HG03064 (cell line): Measurements from ENCODE around the gene GRIN2A.
"Not testable (repeated sequence)": the region's sequence is repeated elsewhere in the genome, so short reads cannot be mapped to it uniquely, and the experiment has no call there.

Experiments
- ATAC-seq: cut with Tn5 transposase; IDR thresholded peaks from one replicate; pipeline ENCODE4 v1.9.1; 2021; ENCODE audit warnings: low read depth; ENCODE audit not compliant: unreplicated experiment

Gene GRIN2A

DNA sequence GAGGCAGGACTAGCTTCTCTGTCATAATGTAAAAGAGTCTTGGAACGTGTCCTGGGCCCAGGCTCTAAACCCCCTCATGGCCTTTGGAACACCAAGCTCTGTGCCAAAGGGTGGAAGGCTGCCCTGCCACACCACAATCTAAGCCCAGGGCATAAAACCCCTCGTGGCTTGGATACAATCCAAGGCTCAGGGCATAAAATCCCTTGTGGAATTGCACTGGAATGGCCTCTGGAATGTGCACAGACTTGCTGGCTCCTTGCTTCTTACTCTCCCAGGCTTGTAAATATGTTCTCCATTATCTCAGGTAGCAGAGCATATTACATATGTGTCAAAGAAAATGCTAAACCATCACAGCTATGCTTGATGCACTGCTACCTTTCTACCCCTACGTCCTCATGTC, 306.2 kb downstream of the GRIN2A start:
- not testable (repeated sequence) for ATAC-seq

DNA sequence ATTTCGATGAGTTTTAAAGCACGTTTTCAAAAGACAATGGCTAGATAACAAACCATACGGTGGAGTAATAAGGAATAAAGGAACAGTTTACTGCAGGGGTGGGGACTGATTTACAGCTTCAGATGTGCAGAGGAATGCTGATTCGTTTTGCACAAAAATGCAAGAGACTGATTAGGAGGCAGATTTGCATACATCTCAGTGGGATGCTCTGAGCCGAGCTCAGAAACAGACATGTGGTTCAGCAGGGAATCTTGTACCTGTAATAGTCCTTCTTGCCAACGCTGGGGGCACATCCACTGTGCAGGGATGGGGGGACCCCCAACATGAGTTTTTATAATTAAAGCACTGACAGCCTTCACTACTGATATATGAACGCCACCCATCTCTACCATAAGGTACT, 308.0 kb downstream of the GRIN2A start:
- ATAC-seq: no peak

DNA sequence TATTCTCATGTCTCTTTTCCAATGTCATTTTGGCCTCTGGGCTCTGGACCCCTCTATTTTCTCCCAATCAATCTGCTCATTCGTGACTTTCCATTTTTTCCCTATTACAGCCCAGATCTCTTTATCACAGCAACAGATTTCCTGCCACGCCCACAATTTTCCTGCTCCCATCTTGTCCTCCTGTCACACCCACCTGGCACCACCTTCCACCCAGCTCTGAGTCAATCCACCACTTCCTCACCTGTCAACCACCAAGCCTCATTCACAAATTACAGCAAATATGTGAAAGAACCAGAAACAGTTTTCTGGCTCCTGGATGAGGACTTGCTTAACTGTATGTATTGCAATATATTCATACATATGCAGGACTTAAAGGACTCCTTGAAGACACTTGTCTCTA, 311.3 kb downstream of the GRIN2A start:
- ATAC-seq: no peak

DNA sequence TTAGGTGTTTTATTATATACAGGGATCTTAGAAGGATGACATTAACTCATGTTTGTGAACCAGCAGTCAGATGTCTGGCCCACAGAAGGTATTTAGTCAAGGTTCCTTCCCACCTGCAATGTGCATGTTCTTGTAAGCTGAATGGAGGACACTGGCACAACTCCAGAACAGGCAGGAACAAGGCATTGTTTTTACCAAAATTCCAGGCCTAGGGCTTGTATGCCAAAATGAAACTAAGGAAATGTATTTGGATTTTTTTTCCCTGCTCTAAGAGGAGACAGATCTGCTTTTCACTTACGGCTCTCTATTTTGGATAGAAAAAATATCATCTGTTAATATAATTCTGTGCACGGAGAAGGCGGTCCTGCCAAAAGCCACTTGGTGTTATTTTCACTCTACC, 312.5 kb downstream of the GRIN2A start:
- no peak for ATAC-seq

DNA sequence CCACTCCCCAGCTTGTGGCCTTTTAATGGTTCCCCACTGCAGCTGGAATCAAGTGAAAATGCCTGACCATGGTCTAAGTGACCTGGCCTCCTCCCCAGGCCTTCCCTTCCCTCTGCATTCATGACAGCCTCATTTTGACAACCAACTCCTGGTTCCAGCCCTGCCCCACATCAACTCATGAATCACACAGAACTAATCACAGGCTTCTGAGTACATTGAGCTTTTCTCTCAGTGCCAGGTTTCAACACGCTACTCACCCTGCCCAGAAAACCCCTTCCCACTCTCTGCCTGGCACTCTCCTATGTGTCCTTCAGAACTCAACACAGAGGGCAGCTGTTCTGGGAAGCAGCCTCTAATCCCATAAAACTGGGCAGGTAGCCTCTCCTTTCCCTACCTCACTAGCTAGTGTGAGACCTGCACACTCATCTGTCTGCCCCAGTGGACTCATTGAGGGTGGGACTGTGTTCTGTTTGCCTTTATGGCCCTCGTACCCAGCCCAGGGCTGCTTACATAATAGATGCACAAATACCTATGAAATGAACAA, 313.6 kb downstream of the GRIN2A start:
- no peak for ATAC-seq

DNA sequence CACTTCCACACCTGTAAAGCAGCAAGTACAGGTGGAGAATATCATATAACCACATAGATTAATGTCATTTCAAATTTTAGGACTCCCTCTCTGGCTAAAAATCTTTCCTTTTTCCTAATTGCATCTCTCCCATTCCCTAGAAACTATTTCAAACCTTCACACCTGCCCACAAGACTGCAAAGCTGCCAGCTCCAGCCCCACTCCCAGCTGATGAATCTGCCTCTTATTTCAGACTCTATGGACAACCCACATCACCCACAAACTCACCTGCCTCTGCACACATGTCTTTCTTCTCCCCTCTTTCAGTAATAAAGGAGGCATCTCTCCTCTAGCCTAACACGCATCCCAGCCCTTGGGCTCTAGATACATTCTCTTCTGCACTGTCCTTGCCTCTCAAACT, 315.1 kb downstream of the GRIN2A start:
- no peak for ATAC-seq

DNA sequence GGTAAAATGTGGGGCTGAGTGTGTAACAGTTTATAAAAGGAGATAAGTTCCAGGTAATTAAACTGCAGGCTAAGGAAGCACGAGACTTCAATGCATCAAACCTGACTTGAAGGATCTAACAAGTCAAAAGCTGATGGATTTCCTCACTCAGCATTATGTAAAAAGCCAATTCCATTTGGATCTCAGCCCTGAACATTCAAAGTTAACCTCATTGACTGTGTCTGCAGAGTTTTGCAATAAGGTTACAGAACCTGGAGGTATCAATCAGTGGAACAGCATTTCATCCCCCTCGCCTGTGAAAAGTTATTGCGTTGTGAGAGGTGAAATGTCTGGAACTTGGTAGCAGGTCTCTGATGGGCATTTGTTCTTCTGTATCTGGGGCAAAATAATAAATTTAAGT, 317.8 kb downstream of the GRIN2A start:
- ATAC-seq: no peak

DNA sequence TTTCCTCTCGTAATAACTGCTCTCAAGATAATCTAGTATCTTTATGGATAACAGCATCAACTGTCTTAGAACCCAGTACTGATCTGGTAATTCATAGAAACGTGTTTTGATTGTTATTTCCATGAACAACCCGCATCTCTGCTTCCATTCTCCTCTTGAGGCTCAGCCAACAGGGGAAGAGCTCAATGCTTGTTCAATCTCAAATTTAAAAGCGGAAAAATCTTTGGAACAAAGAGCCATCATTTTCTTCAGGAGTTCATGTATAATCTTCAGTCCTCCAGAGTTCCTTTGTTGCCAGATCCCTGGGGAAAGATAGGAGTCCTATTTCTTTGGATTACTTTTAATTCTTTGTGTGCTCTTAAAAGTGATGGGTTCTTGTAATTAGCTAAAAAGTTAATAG, 319.9 kb downstream of the GRIN2A start:
- no peak for ATAC-seq

DNA sequence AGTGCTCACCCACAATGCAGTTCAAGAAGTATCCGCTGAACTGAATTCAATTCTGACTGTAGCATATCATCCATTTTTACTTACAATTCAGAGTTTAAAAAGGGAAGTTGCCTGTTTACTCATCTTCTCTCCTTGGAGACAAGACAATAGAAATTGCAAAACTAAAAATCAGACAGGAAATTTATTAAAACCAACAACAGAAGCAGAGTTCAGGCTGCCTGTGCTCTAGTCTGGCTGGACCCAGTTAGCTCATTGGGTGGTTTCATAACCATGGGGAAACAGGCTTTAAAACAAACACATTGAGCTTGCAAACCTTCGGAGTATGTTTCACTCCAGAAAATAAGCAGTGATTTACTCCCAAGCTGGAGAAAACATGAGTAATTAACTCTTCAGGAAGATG, 321.4 kb downstream of the GRIN2A start:
- ATAC-seq: no peak

DNA sequence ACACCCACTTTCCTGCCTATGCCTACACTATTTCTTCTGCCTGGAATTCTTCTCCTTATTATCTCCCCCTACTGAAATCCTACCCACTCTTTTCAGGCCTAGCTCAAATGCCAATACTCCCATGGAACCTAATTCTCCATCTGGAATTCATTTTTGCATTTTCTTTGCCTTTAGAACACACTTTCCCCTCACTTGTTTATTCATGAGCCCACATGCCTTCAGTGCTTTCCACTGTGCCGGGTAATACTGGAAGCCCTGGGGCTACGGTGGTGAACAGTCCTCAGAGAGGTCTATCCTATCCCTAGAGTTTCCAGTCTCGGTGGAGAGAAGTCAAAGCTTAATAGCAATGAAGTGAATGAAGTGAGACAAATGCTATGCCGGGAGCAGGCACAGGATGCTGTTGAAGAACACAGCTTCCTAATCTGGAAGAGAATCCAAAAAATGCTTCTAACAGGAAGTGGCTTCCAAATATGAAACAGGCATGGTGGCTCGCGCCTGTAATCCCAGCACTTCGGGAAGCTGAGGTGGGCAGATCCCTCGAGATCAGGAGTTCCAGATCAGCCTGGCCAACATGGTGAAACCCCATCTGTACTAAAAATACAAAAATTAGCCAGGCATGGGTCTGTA, 322.4 kb downstream of the GRIN2A start:
- no peak for ATAC-seq

DNA sequence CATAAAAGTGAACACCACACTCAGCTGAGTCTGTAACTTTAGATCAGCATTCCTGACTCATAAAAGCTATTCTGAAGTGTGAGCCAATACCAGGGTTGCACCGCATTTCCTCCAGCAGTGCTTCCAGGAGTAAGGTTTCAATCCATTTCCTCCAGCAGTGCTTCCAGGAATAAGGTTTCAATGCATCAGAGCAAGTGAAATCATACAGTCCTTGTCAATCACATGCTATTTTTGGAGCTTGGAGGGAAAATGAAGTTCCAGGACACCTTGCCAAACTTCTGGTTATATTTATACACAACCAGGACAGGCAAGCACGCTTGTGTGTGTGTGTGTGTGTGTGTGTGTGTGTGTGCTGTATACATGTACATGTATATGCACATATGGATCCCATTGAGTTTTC, 327.6 kb downstream of the GRIN2A start:
- ATAC-seq: no peak

DNA sequence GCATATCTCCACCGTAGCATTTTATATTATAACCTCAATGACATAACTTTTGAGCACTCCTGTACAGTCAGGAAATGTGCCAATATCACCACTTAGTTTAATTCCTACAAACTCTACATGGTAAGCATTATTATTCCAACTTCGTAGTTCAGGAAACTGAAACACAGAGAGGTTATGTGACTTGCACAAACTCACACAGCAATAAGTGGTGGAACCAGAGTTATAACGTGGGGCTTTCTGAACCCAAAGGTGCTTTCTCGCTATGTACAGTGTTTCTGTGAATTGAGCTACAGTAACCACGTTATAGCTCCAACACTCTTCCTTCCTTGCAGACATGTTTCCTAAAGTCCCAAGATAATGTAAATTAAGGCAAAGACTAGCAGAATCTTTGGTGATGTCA, 330.2 kb downstream of the GRIN2A start:
- no peak for ATAC-seq

DNA sequence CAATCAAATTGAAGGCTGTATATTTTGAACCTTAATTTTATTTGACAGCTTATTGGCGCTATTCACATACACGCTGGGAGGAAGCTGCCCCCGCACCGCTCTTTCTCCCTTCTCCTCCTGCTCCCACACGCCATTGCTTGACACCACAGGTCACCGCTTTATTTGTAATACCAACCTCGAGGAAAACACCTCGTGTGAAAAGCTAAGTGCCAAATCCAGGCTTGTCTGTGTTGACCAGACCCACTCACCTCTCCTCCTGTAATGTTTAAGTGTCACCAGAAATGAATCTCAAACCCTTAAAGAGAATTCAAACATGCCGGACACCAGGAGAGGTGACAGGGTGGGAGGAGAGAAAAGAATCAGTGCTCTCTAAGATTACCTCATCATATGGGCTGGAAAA, 331.4 kb downstream of the GRIN2A start:
- no peak for ATAC-seq

DNA sequence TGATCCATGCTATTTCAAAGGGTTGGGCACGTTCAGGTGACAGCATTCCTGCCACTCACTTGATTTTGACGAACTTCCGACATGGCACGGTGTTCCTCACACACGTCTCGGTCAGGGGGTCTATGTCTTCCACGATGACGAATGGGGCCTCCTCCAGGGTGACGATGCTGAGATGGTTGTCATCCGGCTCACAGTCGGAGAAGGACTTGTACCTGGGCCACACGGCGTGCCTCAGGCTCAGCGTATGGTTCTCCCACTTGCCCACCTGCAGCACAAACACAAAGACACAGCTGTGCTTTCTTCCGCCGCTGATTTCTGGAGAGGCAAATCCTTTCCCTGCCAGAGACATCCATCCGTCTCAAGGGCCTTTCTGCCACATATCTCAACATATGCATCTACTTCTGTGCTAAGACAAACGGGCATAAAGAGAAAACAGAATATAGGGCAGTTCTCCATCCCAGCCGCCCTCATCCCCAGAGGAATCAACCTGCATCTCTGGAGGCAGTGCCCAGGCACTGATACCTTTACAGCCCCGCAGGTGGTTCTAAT, 332.5 kb downstream of the GRIN2A start:
- ATAC-seq: no peak

DNA sequence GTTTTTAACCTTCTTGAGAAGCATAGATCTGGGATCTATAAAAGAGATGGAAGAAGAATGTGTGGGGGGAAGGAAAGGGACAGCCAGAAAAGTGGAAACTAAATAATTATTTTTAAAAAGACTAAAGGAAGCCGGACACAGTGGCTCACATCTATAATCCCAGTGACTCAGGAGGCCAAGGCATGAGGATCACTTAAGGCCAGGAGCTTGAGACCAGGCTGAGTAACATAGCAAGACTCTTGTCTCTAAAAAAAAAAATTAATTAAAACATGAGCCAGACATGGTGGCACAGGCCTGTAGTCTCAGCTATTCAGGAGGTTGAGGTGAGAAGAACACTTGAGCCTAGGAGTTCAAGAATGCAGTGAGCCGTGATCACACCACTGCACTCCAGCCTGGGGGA, 335.1 kb downstream of the GRIN2A start:
- no peak for ATAC-seq

DNA sequence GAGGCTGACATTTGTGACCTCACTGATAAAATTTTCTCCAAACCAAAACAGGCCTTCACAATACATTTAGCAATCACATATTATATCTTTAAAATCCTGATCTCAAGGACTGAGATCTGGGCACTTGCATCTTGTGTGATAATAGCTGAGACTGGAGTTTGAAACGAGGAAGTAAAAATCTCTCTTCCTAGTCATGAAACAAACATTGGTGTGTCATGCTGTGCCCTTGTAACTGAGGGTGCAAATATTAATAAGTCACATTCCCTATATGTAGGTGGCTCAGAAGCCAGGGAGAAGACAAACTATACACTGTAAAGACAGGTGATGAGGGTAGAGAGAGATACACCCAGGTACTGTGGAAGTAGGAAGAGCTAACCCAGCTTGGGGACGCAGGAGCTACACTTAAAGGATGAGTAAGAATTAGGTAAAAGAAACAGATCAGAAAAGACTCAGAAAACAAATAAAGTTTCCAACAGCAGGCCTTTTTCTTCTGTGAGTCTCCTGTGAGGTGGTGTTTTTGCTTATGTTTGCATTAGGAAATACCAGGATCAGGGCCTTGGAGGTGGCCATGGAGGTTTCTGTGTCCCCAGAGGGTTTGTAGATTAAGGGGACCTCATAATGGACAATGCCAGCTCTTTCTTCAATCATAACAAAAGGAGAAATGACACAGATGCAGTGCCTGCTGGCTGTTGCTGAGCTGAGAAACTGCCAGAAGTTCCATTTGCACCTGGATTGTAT, 335.7 kb downstream of the GRIN2A start:
- no peak for ATAC-seq

DNA sequence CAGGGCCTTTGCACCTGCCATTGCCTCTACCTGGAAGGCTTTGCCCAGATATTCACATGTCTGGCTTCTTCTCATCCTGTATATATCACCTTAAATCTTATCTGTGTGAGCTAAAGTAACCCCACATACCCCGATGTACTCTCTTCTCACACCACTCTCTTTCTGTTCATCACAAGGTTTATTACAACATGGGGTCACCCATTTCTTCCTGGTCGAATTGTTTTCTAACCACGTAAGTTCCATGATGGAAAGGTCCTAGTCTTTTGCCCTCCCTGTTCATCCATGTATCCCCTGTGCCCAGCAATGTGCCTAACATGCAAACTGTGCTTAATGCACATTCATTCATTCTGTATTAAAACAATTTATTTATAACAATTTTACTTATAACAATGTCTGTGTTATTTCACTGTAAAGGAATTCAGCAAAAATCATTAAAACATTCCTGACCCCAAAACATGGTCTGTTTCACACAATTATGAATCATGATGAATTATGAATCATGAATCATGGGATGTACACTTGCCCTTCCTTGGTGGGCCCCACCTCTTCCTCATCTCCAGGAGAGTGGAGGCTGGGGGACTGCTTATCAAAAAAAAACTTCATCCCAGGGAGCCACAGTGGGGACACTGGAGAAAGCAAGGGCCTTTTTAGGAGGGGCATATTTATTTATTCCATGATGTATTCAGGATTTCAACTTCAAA, 336.4 kb downstream of the GRIN2A start:
- no peak for ATAC-seq

DNA sequence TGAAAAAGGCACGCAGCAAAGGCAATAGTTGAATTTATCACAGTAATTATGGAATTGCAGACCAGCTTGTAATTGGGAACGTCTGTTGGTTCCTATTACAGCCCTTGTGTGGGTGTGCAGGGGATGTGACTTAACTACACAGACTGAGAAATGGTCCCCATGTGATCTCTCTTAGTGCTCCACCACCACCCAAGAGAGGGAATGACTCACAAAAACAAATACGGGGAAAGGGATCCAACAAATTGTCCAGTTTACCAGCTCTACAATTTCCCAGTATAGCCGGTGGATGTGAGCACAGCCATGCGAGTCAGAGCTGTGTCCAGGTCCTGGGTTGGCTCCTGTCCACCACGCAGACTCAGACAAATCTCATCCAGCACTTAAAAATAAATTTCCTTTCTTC, 337.9 kb downstream of the GRIN2A start:
- no peak for ATAC-seq

DNA sequence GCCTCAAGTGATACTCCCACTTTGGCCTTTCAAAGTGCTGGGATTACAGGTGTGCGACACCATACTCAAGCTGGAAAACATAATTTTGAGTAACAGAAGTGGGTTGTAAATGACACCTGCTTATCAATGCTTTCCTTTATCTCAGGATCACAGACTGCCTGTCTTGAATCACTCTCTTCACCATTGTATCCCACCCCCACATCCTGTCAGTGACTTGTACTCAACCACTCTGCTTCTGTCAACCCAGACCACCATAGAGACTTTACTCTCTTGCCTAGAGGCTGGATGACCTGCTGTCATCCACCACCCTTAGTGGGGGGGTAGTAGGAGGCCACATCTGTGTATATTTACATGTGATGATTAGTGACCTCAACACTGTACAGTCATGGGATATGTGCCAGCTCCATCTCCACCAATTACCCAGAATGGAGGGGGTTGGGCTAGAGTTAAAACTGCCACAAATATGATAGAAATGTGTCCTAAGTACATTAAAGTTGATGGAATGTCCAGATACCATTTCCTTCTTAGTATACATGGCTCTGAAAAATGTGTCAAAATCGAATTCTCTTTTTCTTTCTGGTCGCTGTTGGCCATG, 338.7 kb downstream of the GRIN2A start:
- no peak for ATAC-seq

DNA sequence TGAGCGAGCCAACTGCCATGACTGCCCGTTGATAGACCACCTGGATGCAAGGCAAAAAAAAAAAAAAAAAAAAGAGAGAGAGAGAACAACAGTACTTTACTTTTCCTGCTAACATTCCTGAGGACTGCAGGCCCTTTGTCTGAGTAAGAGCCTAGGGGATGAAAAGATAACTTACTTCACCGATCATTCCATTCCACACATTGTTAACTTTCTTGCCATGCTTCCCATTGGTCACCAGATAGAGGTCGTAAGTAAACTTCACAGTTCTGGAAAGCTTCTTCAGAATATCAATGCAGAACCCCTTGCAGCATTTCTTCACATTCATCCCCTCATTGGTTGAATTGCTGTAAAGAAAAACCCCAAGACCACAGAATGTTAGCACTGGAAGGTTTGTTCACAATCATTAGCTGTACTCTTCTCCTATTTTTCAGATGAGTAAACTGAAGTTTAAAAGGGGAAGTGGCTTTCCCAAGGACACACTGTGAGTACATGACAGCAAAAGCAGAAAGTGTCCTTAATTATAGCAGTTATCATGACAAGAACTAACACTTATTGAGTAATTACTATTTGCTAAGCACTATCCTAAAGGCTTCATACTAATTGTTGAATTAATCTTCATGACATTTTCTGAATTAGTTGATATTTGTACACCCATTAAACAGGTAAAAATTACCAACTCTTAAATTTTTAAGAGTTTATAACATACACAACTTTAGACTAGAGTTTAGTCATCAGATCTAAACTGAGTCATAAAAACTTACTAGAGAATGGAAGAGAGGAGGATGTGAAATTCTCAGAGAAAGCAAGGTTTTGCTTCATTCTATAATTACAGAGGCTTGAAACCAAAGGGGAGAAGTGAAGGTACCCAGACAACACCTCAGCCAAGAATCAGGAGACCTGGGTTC, 341.2 kb downstream of the GRIN2A start:
- no peak for ATAC-seq
